H9 (cell line): ENCODE data around the gene CHCHD3. TPM values are rescaled to one million over a fixed set of nuclear protein-coding genes. Genes with fewer than 3 reads are reported as not detected.

Experiments
- DNase-seq: peaks from one replicate; pipeline ENCODE4 v3.0.0-alpha.2; 2017
- H2AFZ ChIP-seq: one replicate; pipeline ENCODE4 v1.6.1; 2013; ENCODE audit warnings: mild to moderate bottlenecking, low read length, control low read depth, moderate library complexity
- H2AK5ac ChIP-seq: 2 replicates; pipeline ENCODE4 v1.6.1; 2013; ENCODE audit warnings: low read length, control low read depth, mixed read lengths; ENCODE audit not compliant: insufficient read length
- H2BK120ac ChIP-seq: one replicate; pipeline ENCODE4 v1.6.1; 2013; ENCODE audit warnings: low read depth, mild to moderate bottlenecking, low read length, control low read depth, inconsistent platforms; ENCODE audit not compliant: poor library complexity, severe bottlenecking
- H2BK12ac ChIP-seq: 2 replicates; pipeline ENCODE4 v1.6.1; 2013; ENCODE audit warnings: low read length, control low read depth, mixed read lengths, low read depth; ENCODE audit not compliant: insufficient read length
- H2BK15ac ChIP-seq: 2 replicates; pipeline ENCODE4 v1.6.1; 2013; ENCODE audit warnings: low read depth, low read length, control low read depth
- H2BK20ac ChIP-seq: one replicate; pipeline ENCODE4 v1.6.1; 2013; ENCODE audit warnings: low read depth, mild to moderate bottlenecking, low read length, control low read depth, inconsistent platforms; ENCODE audit not compliant: poor library complexity, severe bottlenecking
- H2BK5ac ChIP-seq: 2 replicates; pipeline ENCODE4 v1.6.1; 2013; ENCODE audit warnings: low read length, control low read depth, mixed read lengths; ENCODE audit not compliant: insufficient read length
- H3K14ac ChIP-seq: 2 replicates; pipeline ENCODE4 v1.6.1; 2013; ENCODE audit warnings: low read length, control low read depth; ENCODE audit not compliant: insufficient read depth
- H3K18ac ChIP-seq: 2 replicates; pipeline ENCODE4 v1.6.1; 2013; ENCODE audit warnings: low read depth, mild to moderate bottlenecking, mixed read lengths, low read length, control low read depth; ENCODE audit not compliant: insufficient read length
- H3K23ac ChIP-seq: 2 replicates; pipeline ENCODE4 v1.6.1; 2013; ENCODE audit warnings: low read length, control low read depth, mixed read lengths, low read depth; ENCODE audit not compliant: insufficient read length
- H3K23me2 ChIP-seq: 2 replicates; pipeline ENCODE4 v1.6.1; 2013; ENCODE audit warnings: low read depth, mild to moderate bottlenecking, mixed read lengths, low read length, control low read depth; ENCODE audit not compliant: insufficient read length, poor library complexity, severe bottlenecking
- H3K27ac ChIP-seq: 2 replicates; pipeline ENCODE4 v1.5.1; 2013; ENCODE audit warnings: low read length, control low read depth, mixed read lengths, low read depth; ENCODE audit not compliant: insufficient read length
- H3K27me3 ChIP-seq: 2 replicates; pipeline ENCODE4 v1.6.1; 2013; ENCODE audit warnings: low read length, control low read depth, inconsistent platforms; ENCODE audit not compliant: insufficient read depth
- H3K4ac ChIP-seq: 2 replicates; pipeline ENCODE4 v1.6.1; 2013; ENCODE audit warnings: low read depth, mild to moderate bottlenecking, control low read depth, inconsistent platforms, low read length, moderate library complexity
- H3K4me1 ChIP-seq: 2 replicates; pipeline ENCODE4 v1.6.1; 2013; ENCODE audit warnings: low read length, control low read depth, inconsistent platforms; ENCODE audit not compliant: insufficient read depth
- H3K4me2 ChIP-seq: 2 replicates; pipeline ENCODE4 v1.6.1; 2013; ENCODE audit warnings: low read length, control low read depth, mixed read lengths; ENCODE audit not compliant: insufficient read length, insufficient read depth
- H3K56ac ChIP-seq: 2 replicates; pipeline ENCODE4 v1.6.1; 2013; ENCODE audit warnings: low read depth, mild to moderate bottlenecking, mixed read lengths, low read length, control low read depth; ENCODE audit not compliant: insufficient read length
- H3K79me1 ChIP-seq: 2 replicates; pipeline ENCODE4 v1.6.1; 2013; ENCODE audit warnings: low read depth, mild to moderate bottlenecking, moderate library complexity, low read length, control low read depth, inconsistent platforms; ENCODE audit not compliant: insufficient read depth, poor library complexity, severe bottlenecking
- H3K79me2 ChIP-seq: 2 replicates; pipeline ENCODE4 v1.6.1; 2013; ENCODE audit warnings: low read length, control low read depth, inconsistent platforms; ENCODE audit not compliant: insufficient read depth
- H3K9ac ChIP-seq: 2 replicates; pipeline ENCODE4 v1.6.1; 2013; ENCODE audit warnings: low read length, control low read depth, mixed read lengths; ENCODE audit not compliant: insufficient read length; ENCODE audit errors: extremely low read depth
- H3K9me3 ChIP-seq: one replicate; pipeline ENCODE4 v1.6.1; 2013; ENCODE audit warnings: low read depth, low read length, inconsistent platforms; ENCODE audit not compliant: control insufficient read depth
- H3T11ph ChIP-seq: one replicate; pipeline ENCODE4 v1.6.1; 2013; ENCODE audit warnings: mild to moderate bottlenecking, low read length, control low read depth, inconsistent platforms
- H4K20me1 ChIP-seq: one replicate; pipeline ENCODE4 v1.6.1; 2013; ENCODE audit not compliant: control insufficient read depth, insufficient read length, insufficient read depth
- H4K5ac ChIP-seq: 2 replicates; pipeline ENCODE4 v1.6.1; 2013; ENCODE audit warnings: low read depth, mild to moderate bottlenecking, mixed read lengths, low read length, control low read depth; ENCODE audit not compliant: insufficient read length
- H4K8ac ChIP-seq: replicated peaks from 2 replicates; pipeline ENCODE4 v1.6.1; 2013; ENCODE audit warnings: low read length, control low read depth, mixed read lengths, low read depth; ENCODE audit not compliant: insufficient read length
- H4K91ac ChIP-seq: 2 replicates; pipeline ENCODE4 v1.6.1; 2013; ENCODE audit warnings: low read depth, mild to moderate bottlenecking, moderate library complexity, mixed read lengths, low read length, control low read depth; ENCODE audit not compliant: insufficient read length
- H3K27ac Mint-ChIP-seq, 3 experiments: 2 replicates in 2 of 3; 3 replicates in 1 of 3; pipeline ENCODE4 v1.8.0; 2020 to 2021; ENCODE audit warnings: mixed read lengths in 3 of 3, mild to moderate bottlenecking in 1 of 3, moderate library complexity in 1 of 3
- H3K27me3 Mint-ChIP-seq: 2 replicates; pipeline ENCODE4 v1.8.0; 2021; ENCODE audit warnings: low read depth, mild to moderate bottlenecking, moderate library complexity, mixed read lengths
- H3K36me3 Mint-ChIP-seq, 3 experiments: 2 replicates in 2 of 3; 3 replicates in 1 of 3; pipeline ENCODE4 v1.8.0; 2020 to 2021; ENCODE audit warnings: low read depth in 3 of 3, mixed read lengths in 3 of 3; ENCODE audit not compliant: insufficient read depth in 1 of 3
- H3K4me1 Mint-ChIP-seq, 2 experiments: 2 replicates each; pipeline ENCODE4 v1.8.0; 2020; ENCODE audit warnings: mixed read lengths in 2 of 2
- H3K4me3 Mint-ChIP-seq, 2 experiments: 2 replicates in 1 of 2; 3 replicates in 1 of 2; pipeline ENCODE4 v1.8.0; 2020 to 2021; ENCODE audit warnings: mild to moderate bottlenecking in 2 of 2, mixed read lengths in 2 of 2, moderate library complexity in 1 of 2
- H3K9me3 Mint-ChIP-seq, 2 experiments: 2 replicates in 1 of 2; 3 replicates in 1 of 2; pipeline ENCODE4 v1.8.0; 2020; ENCODE audit warnings: mild to moderate bottlenecking in 2 of 2, mixed read lengths in 2 of 2, moderate library complexity in 1 of 2
- WGBS: extraction: QIAGEN DNeasy Blood & Tissue Kit; methylation state at CpG from one replicate; pipeline ENCODE4 v1.1.7; 2013; ENCODE audit warnings: missing lambda C conversion rate, low lambda C conversion rate, mixed read lengths; ENCODE audit not compliant: insufficient read length; ENCODE audit errors: extremely low coverage; 5-methylcytosine and 5-hydroxymethylcytosine counted together
- total RNA-seq: library from RNA; stranded (reverse); gene quantifications from 2 replicates; pipeline ENCODE4 v1.2.1, GENCODE V29; 2021
- TF ChIP-seq, protein P1 (sequence below): fragments of 200-600 bp; sonication (generic); conservative IDR thresholded peaks from 3 replicates; pipeline ENCODE4 v1.8.0; 2021; ENCODE audit warnings: antibody characterized with exemption, mild to moderate bottlenecking

The CHCHD3 gene
- total RNA-seq, 1 experiment from 2014 or later, result 104 TPM

GRCh38 chr7:132953468-132953867 lies 128.4 kb downstream of the CHCHD3 start:
- no peak overlapping the region for H3K4me3 Mint-ChIP-seq
- H3K4me1 ChIP-seq, result no peaks in the 10 kb centered on the region
- H3K56ac ChIP-seq, result no peak overlapping the region
- no peak overlapping the region for H4K5ac ChIP-seq
- no peak overlapping the region for H2BK20ac ChIP-seq
- no peak overlapping the region for H2BK120ac ChIP-seq
- H2BK12ac ChIP-seq, result no peak overlapping the region
- no peak overlapping the region for H3K18ac ChIP-seq
- H4K91ac ChIP-seq, result no peak overlapping the region
- no peaks in the 10 kb centered on the region for H4K20me1 ChIP-seq
- no CpG with 5 or more reads among the region's 2 CpGs for WGBS
- H3K4me2 ChIP-seq, result no peak overlapping the region
- H3K79me2 ChIP-seq, result peaks cover 1% of the 10 kb centered on the region; the same call in 1 of the 2 replicates
- DNase-seq, result no peak
- no peak overlapping the region for H3T11ph ChIP-seq
- H3K23ac ChIP-seq, result no peak overlapping the region
- H3K9me3 ChIP-seq, result no peaks in the 10 kb centered on the region
- H3K27me3 ChIP-seq, result no peaks in the 10 kb centered on the region
- peaks cover 0 to 4% (median 3%) of the 10 kb centered on the region in 3 experiments; a peak in 3 of 7 replicates for H3K36me3 Mint-ChIP-seq
- no peak overlapping the region; a peak in 1 of 7 replicates for H3K27ac Mint-ChIP-seq
- H3K14ac ChIP-seq, result no peak overlapping the region
- no peak overlapping the region for H2AFZ ChIP-seq
- H2BK15ac ChIP-seq, result no peak overlapping the region
- H3K9ac ChIP-seq, result no peak overlapping the region
- H3K27me3 Mint-ChIP-seq, result no peaks in the 10 kb centered on the region
- TF ChIP-seq, protein P1, sequence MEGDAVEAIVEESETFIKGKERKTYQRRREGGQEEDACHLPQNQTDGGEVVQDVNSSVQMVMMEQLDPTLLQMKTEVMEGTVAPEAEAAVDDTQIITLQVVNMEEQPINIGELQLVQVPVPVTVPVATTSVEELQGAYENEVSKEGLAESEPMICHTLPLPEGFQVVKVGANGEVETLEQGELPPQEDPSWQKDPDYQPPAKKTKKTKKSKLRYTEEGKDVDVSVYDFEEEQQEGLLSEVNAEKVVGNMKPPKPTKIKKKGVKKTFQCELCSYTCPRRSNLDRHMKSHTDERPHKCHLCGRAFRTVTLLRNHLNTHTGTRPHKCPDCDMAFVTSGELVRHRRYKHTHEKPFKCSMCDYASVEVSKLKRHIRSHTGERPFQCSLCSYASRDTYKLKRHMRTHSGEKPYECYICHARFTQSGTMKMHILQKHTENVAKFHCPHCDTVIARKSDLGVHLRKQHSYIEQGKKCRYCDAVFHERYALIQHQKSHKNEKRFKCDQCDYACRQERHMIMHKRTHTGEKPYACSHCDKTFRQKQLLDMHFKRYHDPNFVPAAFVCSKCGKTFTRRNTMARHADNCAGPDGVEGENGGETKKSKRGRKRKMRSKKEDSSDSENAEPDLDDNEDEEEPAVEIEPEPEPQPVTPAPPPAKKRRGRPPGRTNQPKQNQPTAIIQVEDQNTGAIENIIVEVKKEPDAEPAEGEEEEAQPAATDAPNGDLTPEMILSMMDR, result no peak
- no peaks in the 10 kb centered on the region for H3K9me3 Mint-ChIP-seq
- no peak overlapping the region for H4K8ac ChIP-seq
- no peaks in the 10 kb centered on the region for H3K23me2 ChIP-seq
- no peaks in the 10 kb centered on the region for H3K79me1 ChIP-seq
- no peak overlapping the region for H3K27ac ChIP-seq
- 0 out of 4 replicates have a peak, but pooled peaks cover 0 to 2% of the 10 kb centered on the region in 2 experiments for H3K4me1 Mint-ChIP-seq
- H3K4ac ChIP-seq, result no peak overlapping the region
- H2BK5ac ChIP-seq, result no peak overlapping the region
- H2AK5ac ChIP-seq, result no peak overlapping the region
